ENCODE results near the gene TNNT3. TPM values are rescaled to one million over a fixed set of nuclear protein-coding genes. Genes with fewer than 3 reads are reported as not detected.
"Not testable (repeated sequence)": the region's sequence is repeated elsewhere in the genome, so short reads cannot be mapped to it uniquely, and the experiment has no call there.

TNNT3 gene
- total and polyA plus RNA-seq, 3 donors from 2014 or later: 8.1 to 16.1 (median 13.1) TPM

GRCh38 chr11:1883346-1884302, 35.9 kb upstream of the TNNT3 start:
- H3K4me1 ChIP-seq: peaks cover 24% of the 10 kb centered on the region
- H3K27ac ChIP-seq: no peak overlapping the region
- no peak overlapping the region for H3K4me3 ChIP-seq
- intact Hi-C loops (cut with DNase I; ENCODE audit: low total_unique reads): no loop called here
- H3K27me3 ChIP-seq: no peaks in the 10 kb centered on the region
- DNase-seq: no peak
- 95 to 97% methylated on average over 13 to 14 of the region's 14 CpGs for WGBS, 2 donors
- no peak for TF ChIP-seq POLR2A (IDR thresholded peaks at IDR 0.05)
- no peak for TF ChIP-seq CTCF (IDR thresholded peaks at IDR 0.05)
- H3K36me3 ChIP-seq (ENCODE audit: low read depth, missing control alignments): no peaks in the 10 kb centered on the region
- no peaks in the 10 kb centered on the region for H3K9me3 ChIP-seq

DNA sequence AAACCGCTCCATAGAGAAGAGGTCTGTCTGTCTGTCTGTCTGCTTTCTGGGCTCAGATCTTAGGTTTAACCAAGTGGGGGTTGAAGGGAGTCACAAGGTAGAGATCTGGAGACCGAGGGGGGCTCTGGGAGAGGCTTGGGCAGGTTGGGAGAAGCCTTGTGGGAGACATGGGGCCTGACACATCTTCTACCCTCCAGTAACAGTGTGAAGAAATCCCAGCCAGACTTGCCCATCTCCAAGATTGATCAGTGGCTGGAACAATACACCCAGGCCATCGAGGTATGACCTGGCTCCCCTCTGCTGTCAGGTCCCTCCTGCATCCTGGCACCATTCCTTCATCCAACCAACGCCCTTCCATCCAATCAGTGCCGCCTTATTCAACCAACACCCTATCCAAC, 35.2 kb upstream of the TNNT3 start:
- intact Hi-C loops (cut with DNase I; ENCODE audit: low total_unique reads): no loop called here
- Histone ChIP-seq H3K4me3 (no peak overlapping the region), H3K27ac (no peak overlapping the region), H3K27me3 (no peaks in the 10 kb centered on the region), H3K9me3 (no peaks in the 10 kb centered on the region), H3K36me3 (ENCODE audit: low read depth, missing control alignments) (no peaks in the 10 kb centered on the region), H3K4me1 (peaks cover 24% of the 10 kb centered on the region)
- no peak for DNase-seq
- 95% methylated on average over 5 of the region's 5 CpGs for WGBS, 2 donors
- TF ChIP-seq CTCF (IDR thresholded peaks at IDR 0.05) (no peak), POLR2A (IDR thresholded peaks at IDR 0.05) (no peak)

- H3K36me3 ChIP-seq (ENCODE audit: low read depth, missing control alignments); H3K4me3 ChIP-seq; H3K27ac ChIP-seq; H3K27me3 ChIP-seq; DNase-seq; H3K4me1 ChIP-seq; H3K9me3 ChIP-seq: not testable (repeated sequence)
- WGBS, 2 donors: 84 to 93% methylated on average over 3 to 13 of the region's 13 CpGs
- intact Hi-C loops (cut with DNase I; ENCODE audit: low total_unique reads): loop anchor here (5.0 kb wide), 1 partner anchor 39 kb away; no protein-coding TSS in a partner anchor
Observed at GRCh38 chr11:1886551-1886950, 33.0 kb upstream of the TNNT3 start.

GRCh38 chr11:1887451-1888346, 31.8 kb upstream of the TNNT3 start:
- no peaks in the 10 kb centered on the region for H3K27me3 ChIP-seq
- no peaks in the 10 kb centered on the region for H3K9me3 ChIP-seq
- H3K4me1 ChIP-seq: peaks cover under 1% of the 10 kb centered on the region
- WGBS, 2 donors: 88 to 96% methylated on average over 3 to 11 of the region's 11 CpGs
- TF ChIP-seq POLR2A (IDR thresholded peaks at IDR 0.05): no peak
- TF ChIP-seq CTCF (IDR thresholded peaks at IDR 0.05): no peak
- DNase-seq: no peak
- H3K27ac ChIP-seq: no peak overlapping the region
- no peaks in the 10 kb centered on the region for H3K36me3 ChIP-seq (ENCODE audit: low read depth, missing control alignments)
- no peak overlapping the region for H3K4me3 ChIP-seq
- intact Hi-C loops (cut with DNase I; ENCODE audit: low total_unique reads): loop anchor here (5.0 kb wide), 1 partner anchor 40 kb away; no protein-coding TSS in a partner anchor

GRCh38 chr11:1888347-1888753, 31.2 kb upstream of the TNNT3 start:
- DNase-seq: no peak
- Histone ChIP-seq H3K36me3 (ENCODE audit: low read depth, missing control alignments) (no peaks in the 10 kb centered on the region), H3K4me1 (no peaks in the 10 kb centered on the region), H3K9me3 (no peaks in the 10 kb centered on the region), H3K4me3 (no peak overlapping the region), H3K27me3 (no peaks in the 10 kb centered on the region), H3K27ac (no peak overlapping the region)
- TF ChIP-seq POLR2A (IDR thresholded peaks at IDR 0.05) (no peak), CTCF (IDR thresholded peaks at IDR 0.05) (no peak)
- intact Hi-C loops (cut with DNase I; ENCODE audit: low total_unique reads): loop anchor here (5.0 kb wide), 1 partner anchor 41 kb away; no protein-coding TSS in a partner anchor
- WGBS, 2 donors: 68 to 83% methylated on average over 5 to 9 of the region's 9 CpGs

Measured in testis (tissue), 3 donors.